HUDEP-2 (cell line): ENCODE data around the gene MRPL37.

Experiments used
- DNase-seq, 76 experiments: peaks; one replicate each; lab custom pipeline; 2025; ENCODE audit not compliant: unreplicated experiment in 76 of 76; lab: John Stamatoyannopoulos, UW

Gene MRPL37

DNA sequence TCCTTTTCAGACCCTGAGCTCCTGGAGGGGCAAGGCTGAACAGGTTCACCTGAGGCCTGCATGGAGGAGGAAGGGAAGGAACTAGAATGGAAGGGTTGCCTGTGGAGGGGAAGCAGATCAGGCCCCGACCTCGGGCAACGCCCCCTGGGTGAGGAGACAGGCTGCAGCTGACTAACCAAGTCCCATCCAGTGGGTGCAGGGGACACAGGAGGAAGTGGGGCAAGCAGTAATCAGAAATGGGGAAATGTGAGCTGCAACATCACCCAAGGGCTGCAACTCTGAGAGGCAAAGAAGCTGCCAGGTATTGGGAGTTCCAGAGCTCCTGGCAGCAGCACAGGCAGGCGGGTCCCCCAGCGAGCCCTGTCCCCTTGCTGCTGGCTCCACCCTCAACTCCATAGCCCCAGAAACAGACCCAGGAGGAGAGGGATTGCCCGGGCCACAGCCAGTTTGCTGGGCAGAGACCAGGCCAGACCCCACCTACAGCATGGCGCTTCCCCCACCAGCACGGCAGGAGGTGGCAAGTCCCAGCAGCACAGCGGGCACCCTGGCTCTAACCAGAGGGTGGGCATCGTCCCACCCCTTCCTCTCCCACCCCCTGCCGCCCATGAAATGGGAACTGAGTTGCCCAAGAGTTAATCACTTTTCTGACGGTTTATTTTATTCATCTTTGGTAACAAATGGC is 38.5 kb downstream of the MRPL37 start:
- DNase-seq, result no peak

DNA sequence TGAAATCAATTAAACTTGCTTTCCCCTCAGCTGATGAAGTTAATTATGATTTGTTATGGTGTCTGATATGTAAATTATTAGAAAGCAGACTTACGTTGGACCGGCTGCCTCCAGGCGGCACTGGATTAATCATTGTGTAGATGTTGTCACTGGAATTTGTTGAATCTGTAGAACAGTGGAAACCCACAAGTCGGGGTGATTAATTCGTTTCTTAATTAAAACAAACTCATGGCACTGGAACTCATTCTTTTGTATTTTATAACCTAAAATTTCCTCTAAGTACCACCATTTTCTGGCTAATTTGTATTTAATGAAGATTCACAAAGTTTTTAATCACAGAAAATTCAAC is 39.0 kb downstream of the MRPL37 start:
- DNase-seq, result no peak

DNA sequence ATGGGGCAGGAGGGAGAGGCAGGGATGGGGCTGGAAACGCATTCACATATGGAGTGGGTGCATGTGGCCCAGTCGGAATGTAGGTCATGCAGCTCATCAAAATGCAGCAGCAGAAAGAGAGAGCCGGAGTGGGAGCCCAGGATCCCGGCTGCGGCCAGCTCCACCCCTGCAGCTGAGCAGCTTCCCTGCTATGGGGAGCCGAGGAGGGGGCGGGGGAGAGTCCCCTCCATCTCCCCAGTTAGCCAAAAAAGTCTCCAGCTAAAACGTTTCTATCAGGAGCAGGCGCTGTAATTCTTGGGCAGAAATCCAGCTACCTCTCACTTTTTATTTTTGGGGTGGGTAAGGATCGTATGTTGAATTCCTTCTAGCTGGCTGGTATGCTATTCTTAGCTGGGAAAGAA is 39.7 kb downstream of the MRPL37 start:
- no peak for DNase-seq

DNA sequence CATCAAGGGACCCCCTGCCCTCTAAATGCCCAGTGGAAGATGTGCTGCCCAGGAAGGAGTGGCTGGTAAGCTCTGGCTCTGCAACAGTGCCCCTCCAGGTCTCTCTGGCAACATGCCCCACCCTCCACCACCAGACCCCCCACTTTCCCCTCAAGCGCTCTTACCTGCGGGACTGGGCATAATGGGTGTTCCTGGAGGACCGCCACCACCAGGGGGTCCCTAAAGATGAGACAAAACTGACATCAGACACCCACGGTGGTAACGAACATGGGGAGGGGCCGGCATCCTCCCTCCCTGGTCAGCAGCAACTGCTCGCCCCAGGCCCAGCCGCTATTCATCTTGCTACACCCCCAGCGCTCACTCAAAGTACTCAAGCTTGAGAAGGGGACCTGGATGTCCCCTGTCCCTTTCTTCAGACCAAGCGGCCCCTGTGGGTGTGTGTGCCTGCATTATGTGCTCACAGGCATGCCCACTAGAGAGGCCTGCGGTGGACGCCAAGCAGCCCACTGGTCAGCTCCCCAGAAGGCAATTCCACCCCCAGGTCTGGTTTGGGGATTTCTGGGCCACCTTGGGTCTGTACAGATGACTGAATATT is 40.9 kb downstream of the MRPL37 start:
- DNase-seq, result no peak

DNA sequence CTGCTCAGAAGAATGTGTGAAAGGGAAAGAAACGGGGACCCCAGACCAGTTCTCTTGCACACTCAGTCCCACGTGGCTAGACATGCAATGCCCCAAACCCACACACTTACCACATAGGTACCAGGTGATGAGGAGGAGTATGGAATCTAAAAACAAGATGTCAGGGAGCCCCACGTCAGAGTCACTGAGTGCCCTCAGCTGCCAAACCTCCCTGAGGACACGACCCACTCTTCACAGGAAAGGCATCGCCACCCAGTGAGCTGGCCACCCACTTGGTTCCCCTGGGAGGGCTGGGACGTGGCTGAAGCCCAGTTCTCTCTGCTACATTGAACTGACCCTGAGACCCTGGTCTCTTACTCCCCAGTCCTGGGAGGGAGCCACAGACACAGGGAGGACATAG is 41.4 kb downstream of the MRPL37 start:
- DNase-seq, result no peak

DNA sequence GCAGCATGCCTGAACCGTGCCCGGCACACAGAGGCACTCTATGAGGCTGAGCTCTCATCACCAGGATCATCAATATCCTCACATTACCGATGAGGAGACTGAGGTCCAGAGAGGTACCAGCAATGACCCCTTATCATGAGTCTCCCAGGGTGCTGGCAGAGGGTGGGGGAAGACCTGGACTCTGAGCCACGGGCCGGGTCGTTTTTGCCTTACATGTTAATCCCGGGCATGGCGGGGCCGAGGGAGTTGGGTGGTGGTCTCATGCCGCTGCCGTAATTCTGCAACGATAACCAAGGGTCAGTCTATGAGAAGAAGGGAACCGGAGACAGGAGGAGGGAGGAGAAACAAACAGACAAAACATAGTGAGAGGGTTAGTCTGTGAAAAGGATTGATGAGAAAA is 43.1 kb downstream of the MRPL37 start:
- DNase-seq, result no peak

DNA sequence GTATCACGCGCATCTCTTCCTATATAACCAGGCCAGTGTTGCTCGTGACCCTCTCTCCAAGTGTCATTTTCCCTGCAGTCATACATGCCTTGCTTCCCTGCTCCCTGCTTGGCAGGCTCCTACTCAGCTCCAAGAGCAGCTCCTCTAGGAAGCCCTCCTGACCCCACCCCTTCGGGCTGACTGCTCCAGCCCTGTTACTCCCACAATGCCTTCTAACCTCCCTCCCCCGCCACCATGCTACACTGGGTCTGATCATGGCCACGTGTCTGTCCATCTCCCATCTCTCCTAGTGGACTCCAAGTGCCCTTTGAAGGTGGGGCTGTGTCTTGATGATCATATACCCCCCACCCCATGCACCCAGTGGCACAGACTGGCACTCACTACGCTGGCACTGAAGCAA is 44.7 kb downstream of the MRPL37 start:
- no peak for DNase-seq

DNA sequence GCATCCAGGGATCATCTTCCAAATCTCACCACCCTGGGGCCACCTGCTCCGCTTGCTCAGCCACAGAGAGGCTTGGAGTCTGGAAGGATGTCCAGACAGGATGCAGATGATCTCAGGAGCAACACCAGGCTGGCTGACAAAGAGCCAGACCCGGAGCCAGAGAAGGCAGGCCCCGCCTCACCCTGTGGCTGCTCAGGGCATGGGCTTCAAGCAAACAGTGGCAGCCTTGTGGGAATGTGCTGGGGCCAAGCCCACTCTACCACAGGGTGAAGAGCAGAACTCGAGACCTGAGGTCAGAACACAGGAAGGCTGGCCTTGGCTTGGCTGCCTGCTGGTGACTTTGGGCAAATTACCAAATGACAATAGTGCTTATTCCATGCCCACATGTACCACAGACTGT is 45.5 kb downstream of the MRPL37 start:
- DNase-seq, result no peak

DNA sequence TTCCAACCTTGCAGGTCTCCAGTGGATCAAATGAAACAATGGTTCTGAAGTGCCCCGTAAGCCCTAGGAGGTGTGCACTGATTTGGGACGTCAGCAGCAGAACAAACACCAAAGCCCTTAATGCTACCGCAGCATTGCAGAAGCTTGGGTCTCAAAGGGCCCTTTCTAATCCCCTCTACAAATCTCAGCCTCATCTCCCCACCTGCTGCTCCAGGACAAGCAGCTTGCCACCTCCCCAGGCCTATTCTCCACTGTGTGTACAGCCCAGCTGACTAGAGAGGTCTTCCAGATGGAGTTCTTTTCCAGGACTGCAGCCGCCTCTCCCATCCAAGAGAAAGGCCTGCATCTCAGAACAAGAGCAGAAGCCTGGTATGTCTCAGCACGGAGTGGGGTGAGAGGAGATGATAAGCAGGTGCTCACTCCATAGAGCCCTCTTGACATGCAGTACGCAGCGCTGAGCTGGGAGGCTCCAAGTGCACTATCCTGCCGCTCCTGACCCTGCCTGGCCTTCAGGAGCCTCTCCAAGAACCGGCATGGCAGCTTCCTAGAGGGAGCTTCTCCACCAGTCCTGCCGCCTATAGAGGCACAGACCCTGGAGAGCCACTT is 46.3 kb downstream of the MRPL37 start:
- DNase-seq, result no peak

DNA sequence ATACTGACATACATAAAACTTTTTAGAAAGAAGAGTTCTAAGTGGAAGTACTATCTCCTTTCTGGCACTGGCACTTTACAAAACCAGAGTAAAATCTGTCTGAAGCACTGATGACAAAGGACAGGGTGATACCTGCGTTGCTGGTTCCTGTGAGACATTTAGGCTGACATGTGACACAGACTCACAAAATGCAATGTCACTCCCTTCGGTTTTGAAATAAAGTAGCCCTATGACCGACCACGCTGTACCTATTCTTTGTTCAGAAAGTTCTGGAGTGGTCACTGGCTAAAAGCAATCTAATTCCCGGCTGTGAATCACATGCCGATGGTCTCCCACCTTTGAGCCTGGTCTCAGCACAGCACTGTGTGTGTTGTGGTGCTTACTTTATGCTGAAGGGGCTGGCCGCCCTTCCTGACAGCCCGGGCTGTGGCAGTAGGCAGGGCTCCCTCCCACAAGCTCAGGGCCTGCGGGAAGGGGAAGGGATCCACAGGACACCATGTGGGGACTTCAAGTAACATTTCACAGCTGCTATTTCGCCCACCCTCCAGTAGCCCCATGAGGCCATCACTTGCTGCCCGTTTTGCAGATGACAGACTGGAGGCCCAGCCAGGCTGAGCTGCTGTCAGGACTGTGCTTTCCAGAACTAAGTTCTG is 48.0 kb downstream of the MRPL37 start:
- DNase-seq, result no peak

DNA sequence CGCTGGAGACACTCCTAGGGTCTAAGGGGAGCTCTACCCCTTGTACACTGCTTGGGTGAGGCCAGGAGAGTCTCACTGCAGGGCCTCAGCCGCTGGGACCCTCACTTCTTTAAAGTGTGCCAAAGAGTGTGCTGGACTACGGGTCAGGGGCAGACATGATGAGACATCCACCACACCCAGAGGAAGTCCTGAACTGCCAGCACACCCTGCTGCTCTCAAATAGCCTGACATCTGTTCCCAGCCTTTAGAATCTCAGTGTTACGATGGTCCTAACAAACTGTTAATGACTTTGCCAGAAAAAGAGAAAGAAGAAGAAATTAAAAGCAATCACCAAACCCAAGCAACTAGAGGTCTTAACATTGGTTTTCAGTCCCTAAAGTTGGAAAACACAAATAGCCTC is 49.0 kb downstream of the MRPL37 start:
- DNase-seq, result no peak

DNA sequence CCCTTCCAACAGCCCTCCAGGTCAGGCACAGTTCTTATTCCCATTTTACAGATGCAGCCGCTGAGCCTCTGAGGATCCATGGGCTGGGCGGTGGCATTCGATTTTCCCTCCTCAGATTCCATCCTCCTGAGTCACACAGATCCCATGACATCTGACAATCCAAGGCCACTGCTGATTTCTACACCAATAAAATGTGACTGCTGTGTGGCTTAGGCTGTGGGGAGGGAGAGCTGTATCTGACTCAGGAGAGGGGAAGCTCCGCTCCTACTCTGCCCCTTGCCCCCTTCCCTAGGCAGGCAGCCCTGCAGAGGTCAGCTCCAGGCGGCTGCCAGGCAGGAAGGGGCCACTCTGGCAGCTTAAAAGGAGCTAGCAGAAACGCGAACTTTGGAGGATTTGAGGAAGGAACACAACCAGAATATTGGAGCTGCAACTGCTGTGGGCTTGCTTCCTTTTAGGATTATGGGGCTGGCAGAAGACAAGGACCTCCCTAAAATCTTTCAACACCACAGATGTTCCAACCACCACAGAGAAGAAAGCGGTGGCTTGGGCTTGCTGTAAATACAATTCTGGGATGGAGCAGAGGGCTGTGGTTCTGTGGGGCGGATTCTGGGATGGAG is 50.0 kb downstream of the MRPL37 start:
- no peak for DNase-seq

DNA sequence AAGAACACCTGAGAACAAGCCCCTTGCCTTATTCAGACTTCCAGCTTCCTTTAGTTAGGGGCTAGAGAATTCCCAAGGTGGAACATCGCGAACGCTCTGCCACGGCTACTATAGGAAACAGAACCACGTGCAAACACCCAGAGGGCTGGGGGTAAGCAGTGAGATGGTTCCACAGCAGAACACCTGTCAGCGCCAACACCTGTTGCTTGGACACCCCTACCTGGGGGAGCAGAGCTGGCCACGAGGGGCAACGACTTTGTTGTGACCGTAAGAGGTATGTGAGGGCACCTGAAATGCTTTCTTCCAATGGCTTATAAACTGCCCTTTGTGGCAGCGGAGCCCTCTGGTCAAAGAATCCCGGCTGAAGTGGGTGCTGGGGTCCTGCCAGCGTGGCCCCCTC is 50.7 kb downstream of the MRPL37 start:
- DNase-seq, result no peak

DNA sequence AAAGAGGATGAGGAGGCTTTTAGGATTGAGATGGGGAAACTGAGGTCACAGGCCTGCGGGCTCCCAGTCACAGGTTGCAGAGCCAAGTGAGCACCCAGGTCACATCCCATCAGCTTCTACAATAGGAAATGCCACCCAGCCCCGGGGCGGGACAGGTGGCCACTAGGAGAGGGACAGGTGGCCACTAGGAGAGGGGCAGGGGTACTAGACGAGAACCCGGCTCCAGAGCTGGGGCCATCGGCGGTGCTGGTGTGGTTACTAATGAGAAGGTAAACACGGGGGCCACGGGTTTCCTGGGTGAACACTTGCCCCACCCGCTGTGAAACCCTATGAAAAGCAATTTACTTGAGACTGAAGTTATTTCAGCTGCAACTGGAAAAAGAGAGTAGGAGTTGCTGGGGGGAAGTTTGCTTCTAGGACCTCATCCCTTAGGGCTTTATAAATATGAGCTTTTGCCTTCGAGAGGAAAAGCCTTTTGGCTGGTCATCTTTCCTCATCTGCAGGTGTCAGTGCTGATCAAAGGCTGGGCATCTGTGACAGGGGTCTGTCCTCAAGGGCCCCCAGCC is 52.5 kb downstream of the MRPL37 start:
- DNase-seq, result no peak

DNA sequence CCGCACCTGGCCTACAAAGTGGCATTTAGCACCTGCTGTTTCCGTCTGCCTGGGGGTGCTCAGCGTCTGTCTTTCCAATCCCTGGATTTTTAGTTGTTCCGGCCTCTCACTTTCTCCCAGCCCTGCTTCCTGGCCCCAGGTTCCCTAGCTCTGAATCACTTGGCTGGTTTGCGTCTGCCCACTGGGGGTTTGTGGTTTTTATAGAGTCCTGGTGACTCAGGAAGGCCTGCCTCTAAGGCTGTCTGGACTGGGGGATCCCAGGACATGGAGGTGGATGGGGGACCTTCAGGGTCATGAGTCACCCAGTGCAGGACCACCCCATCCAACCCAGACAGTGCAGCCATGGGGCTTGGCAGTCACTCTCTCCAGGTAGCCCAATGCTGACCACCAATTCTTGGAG is 53.5 kb downstream of the MRPL37 start:
- DNase-seq, result no peak

DNA sequence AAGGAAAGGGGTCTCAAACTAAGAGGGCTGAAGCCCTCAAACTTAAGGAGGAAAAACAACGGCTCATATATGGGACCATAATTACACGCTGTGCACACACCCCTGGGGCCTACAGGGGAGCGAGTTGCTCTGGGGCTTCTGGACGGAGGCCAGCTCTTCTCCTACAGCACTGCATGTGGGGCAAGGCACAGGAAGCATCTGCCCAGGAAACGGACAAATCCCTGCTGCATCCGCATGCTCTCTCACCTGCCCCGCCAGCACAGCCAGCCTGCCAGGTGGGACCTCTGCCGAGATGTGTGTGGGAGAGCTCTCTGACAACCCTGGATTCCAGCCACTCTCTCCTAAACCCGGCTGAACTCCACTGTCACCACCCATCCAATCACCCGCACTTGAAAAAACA is 54.1 kb downstream of the MRPL37 start:
- no peak for DNase-seq

DNA sequence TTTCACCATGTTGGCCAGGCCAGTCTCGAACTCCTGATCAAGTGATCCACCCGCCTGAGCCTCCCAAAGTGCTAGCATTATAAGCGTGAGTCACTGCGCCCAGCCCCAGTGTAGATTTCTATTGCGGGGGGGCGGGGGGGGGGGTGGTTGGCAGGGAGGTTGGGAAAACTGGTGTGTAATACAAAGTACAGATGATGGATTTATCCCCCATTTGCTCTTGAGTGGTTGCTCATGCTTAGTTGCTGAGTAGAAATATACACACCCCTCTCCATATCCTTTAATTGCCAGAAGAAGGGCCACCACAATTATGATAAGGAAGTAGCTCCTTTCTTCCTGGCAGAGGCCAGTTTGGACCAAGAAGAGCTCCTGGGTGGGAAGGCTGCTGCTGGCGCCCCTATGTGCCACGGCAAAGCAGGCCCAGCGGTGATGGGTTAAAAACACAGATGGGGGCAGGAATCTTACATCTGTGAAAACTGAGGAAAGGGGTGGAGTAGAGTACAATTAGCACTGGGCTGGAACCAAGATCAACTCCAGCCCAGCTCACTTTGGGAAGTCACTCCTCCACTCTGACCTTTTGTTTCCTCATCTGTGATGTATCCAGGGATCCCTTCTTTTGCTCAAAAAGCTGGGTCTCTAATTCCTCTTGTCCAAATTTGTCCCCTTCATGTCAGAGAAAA is 55.2 kb downstream of the MRPL37 start:
- DNase-seq, result no peak

DNA sequence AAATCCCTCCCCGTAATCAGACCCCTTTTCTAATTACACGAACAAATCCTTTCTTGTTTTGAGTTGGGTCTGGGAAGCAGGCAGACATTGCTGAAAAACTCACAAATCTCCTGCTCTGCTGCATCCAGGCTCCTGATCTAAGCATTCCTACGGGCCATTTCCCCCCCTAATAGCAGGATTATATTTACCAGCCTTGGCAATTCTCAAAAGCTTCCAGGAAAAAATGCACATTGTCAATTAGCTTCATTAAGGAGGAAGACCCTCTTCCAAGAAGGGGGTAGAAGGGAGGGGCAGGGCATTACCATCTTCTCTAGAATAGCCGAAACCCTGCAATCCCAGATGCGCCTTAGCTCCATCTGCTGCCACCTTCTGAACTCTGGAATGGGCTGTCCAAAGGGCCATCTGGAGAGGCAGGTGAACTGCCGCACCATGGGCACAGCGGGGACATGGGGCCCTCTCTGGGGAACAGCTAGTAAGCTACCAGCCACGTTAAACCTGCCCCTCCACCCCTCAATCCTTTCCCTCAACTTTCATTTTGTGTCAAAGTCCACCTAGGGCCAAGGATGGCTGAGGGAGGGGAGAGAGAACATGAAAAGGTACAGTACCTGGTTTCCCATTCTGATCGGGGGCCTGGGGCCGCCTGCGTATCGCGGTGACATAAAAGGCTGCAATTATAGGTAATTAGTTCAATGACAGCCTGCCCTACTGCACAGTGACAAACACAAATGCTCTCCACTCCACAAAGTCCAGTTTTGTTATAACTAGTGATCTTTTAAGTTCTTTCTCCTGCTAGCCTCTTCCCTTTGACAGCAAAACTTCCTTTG is 56.8 kb downstream of the MRPL37 start:
- no peak for DNase-seq

DNA sequence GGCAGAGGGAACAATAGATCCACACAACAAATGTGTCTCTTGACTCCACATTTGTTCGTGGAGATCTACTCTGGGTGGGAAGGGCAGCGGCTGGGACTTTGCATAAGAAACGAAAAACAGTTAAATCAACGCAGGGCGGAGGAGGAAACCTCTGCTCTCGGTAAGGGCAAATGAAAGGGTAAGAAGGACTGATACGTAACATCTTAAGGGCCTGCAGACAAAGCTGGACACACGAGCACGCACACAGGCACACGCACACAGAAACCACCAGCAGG is 57.3 kb downstream of the MRPL37 start:
- no peak for DNase-seq

DNA sequence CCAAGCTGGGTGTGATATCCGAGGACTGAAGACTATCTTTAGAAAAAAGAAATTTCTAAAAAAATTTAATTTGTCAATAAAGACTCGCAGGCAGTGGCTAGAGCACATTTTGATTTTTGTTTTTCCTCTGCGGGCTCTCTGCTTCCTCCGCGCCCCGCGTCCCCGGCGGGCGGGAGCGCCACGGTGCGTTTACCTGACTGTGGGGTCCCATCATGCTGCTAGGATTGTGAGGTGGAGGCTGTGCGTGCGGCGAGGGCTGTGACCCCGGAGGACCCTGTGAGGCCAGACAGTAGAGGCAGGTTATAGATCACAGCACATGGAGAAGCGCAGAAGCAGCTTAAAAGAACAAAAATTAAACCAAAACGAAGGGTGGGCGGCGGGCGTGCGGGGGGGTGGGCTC is 57.9 kb downstream of the MRPL37 start:
- no peak for DNase-seq
